Retina (tissue), 1 donor: ENCODE measurements around the gene CLEC2D.
"Not testable (repeated sequence)": the region's sequence is repeated elsewhere in the genome, so short reads cannot be mapped to it uniquely, and the experiment has no call there.

Experiments used
- DNase-seq: peaks from one replicate; pipeline ENCODE4 v3.0.0-alpha.2; 2016

CLEC2D gene

GRCh38 chr12:9661720-9662119, 7.8 kb upstream of the CLEC2D start:
- DNase-seq = no peak

GRCh38 chr12:9662488-9662887, 7.0 kb upstream of the CLEC2D start:
- DNase-seq = no peak

GRCh38 chr12:9667403-9668160, 1.9 kb upstream of the CLEC2D start:
- no peak for DNase-seq

- no peak for DNase-seq
Observed at GRCh38 chr12:9668161-9669018, 1.1 kb upstream of the CLEC2D start.

- no peak for DNase-seq
Observed at GRCh38 chr12:9669019-9669326, 540 bp upstream of the CLEC2D start.

- not testable (repeated sequence) for DNase-seq
Observed at GRCh38 chr12:9672340-9672739, 2.8 kb downstream of the CLEC2D start.

GRCh38 chr12:9673404-9674225, 4.1 kb downstream of the CLEC2D start:
- DNase-seq = no peak

GRCh38 chr12:9674226-9674590, 4.7 kb downstream of the CLEC2D start:
- DNase-seq = no peak

GRCh38 chr12:9682508-9682907, 13.0 kb downstream of the CLEC2D start:
- not testable (repeated sequence) for DNase-seq

- not testable (repeated sequence) for DNase-seq
Observed at GRCh38 chr12:9682949-9683348, 13.4 kb downstream of the CLEC2D start.

- DNase-seq = not testable (repeated sequence)
Observed at GRCh38 chr12:9685366-9685765, 15.9 kb downstream of the CLEC2D start.

- DNase-seq = no peak
Observed at GRCh38 chr12:9685915-9686314, 16.4 kb downstream of the CLEC2D start.

- no peak for DNase-seq
Observed at GRCh38 chr12:9687228-9687627, 17.7 kb downstream of the CLEC2D start.

GRCh38 chr12:9692909-9693308, 23.4 kb downstream of the CLEC2D start:
- no peak for DNase-seq

- DNase-seq = no peak
Observed at GRCh38 chr12:9694241-9694640, 24.7 kb downstream of the CLEC2D start.

GRCh38 chr12:9695150-9695549, 25.6 kb downstream of the CLEC2D start:
- not testable (repeated sequence) for DNase-seq

GRCh38 chr12:9695661-9696060, 26.1 kb downstream of the CLEC2D start:
- DNase-seq = not testable (repeated sequence)

GRCh38 chr12:9697619-9698018, 28.1 kb downstream of the CLEC2D start:
- no peak for DNase-seq

- DNase-seq = no peak
Observed at GRCh38 chr12:9698681-9699080, 29.2 kb downstream of the CLEC2D start.

- no peak for DNase-seq
Observed at GRCh38 chr12:9699269-9699897, 29.9 kb downstream of the CLEC2D start.

GRCh38 chr12:9699898-9700605, 30.5 kb downstream of the CLEC2D start:
- no peak for DNase-seq

GRCh38 chr12:9700606-9700956, 31.1 kb downstream of the CLEC2D start:
- DNase-seq = no peak
